Pancreas (tissue), 10 donors: ENCODE results near the gene KRTAP9-4. TPM values are rescaled to one million over a fixed set of nuclear protein-coding genes. Genes with fewer than 3 reads are reported as not detected.
A peak's percentile ranks its signal among the peaks of the same experiment; 100 is the strongest.
"Not testable (repeated sequence)": the region's sequence is repeated elsewhere in the genome, so short reads cannot be mapped to it uniquely, and the experiment has no call there.

Source experiments
- ATAC-seq, 4 donors: fragments of 200-7000 bp; cut with Tn5 transposase; one replicate each; pipeline versions ENCODE4 v1.8.0 to v1.9.1; 2020; ENCODE audit warnings: mild to moderate bottlenecking in 4 of 4, moderate library complexity in 4 of 4
- DNase-seq, 6 donors: peaks; one replicate each; pipeline ENCODE4 v3.0.0-alpha.2; 2020
- FAIRE-seq: peaks from 2 replicates; lab custom pipeline; 2012; peaks lifted over from hg19 to GRCh38; lab: Jason Lieb, UNC
- H3K27ac ChIP-seq, 4 donors: fragments of 200-600 bp; sonication (generic); 1 replicate in 3 of 4; 2 replicates in 1 of 4; pipeline versions ENCODE4 v1.5.0 to v1.8.0; 2020
- H3K27me3 ChIP-seq, 4 donors: fragments of 200-600 bp; one replicate each; pipeline ENCODE4 v1.8.0; 2021
- H3K36me3 ChIP-seq, 3 donors: fragments of 200-600 bp; sonication (generic) in 1 of 3; one replicate each; pipeline versions ENCODE4 v1.5.0 to v1.8.0; 2020 to 2021
- H3K4me1 ChIP-seq, 3 donors: fragments of 200-600 bp; one replicate each; pipeline ENCODE4 v1.8.0; 2021
- H3K4me3 ChIP-seq, 4 donors: fragments of 200-600 bp; sonication (generic) in 2 of 4; one replicate each; pipeline versions ENCODE4 v1.5.0 to v1.8.0; 2020 to 2021
- H3K9me3 ChIP-seq, 4 donors: fragments of 200-600 bp; one replicate each; pipeline ENCODE4 v1.8.0; 2021
- CTCF ChIP-seq, 4 donors: fragments of 200-600 bp; sonication (generic) in 3 of 4; IDR thresholded peaks; one replicate each; pipeline versions ENCODE4 v1.5.0 to v1.8.0; 2021; ENCODE audit warnings: antibody characterized with exemption in 4 of 4
- WGBS, 2 donors: extraction: QIAGEN DNeasy Blood & Tissue Kit; methylation state at CpG; one replicate each; pipeline ENCODE4 v1.1.7; 2013; 5-methylcytosine and 5-hydroxymethylcytosine counted together
- intact Hi-C, 3 donors: fragments of 100-400 bp; cut with DNase I; formaldehyde crosslinking; loops; one replicate each; pipeline versions ENCODE4 v1.11.1 to v1.14.2; 2022
- polyA plus RNA-seq, 2 donors: library from polyadenylated mRNA; stranded (reverse); fragments of 200-250 nt; gene quantifications; one replicate each; pipeline ENCODE4 v1.2.3, GENCODE V29; 2013
- total RNA-seq, 6 donors: library from RNA; stranded (reverse); fragmentation: NEBNext Ultra II Directional in 4 of 6; extraction: Animal tissue kit (Norgen Biotek cat#: 25700) in 4 of 6; gene quantifications; one replicate each; pipeline versions ENCODE4 v1.2.1 to v1.2.4, GENCODE V29; 2021 to 2023
- donor health status: healthy with polysubstance abuse.
- donor health status: DM: no; HTN: no; CAD: no; lungs with moderate emphysema.
- donor health status: DM: no; HTN: no; CAD: no.
- donor health status: control.
- donor health status: control.
- donor health status: Bipolar disorder and iron deficiency.
- donor health status: DM: yes; HTN: yes; CAD: no.
- donor health status: DM: no; HTN: no; CAD: no.
- donor health status: DM: no; HTN: no; CAD: no.
- donor health status: DM: yes; HTN: yes; CAD: no.

The KRTAP9-4 gene
- not detected for total RNA-seq
- not detected for polyA plus RNA-seq

DNA sequence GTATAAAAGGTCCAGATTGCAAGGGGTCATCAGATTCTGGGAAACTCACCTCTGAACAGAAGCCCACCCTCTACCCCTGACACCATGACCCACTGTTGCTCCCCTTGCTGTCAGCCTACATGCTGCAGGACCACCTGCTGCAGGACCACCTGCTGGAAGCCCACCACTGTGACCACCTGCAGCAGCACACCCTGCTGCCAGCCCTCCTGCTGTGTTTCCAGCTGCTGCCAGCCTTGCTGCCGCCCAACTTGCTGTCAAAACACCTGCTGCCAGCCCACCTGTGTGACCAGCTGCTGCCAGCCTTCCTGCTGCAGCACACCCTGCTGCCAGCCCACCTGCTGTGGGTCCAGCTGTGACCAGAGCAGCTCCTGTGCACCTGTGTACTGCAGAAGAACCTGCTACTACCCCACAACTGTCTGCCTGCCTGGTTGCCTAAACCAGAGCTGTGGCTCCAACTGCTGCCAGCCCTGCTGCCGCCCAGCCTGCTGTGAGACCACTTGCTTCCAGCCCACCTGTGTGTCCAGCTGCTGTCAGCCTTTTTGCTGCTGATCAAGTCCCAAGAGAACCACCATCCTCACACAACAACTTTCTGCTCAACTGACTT lies at the start of gene KRTAP9-4:
TSS of gene KRTAP9-4 (plus strand) at position 51 of the 604 bp plus-strand sequence. CDS start at position 85, 34 bp downstream.
- H3K9me3 ChIP-seq, FAIRE-seq, H3K4me1 ChIP-seq, H3K27me3 ChIP-seq, intact Hi-C loops, H3K27ac ChIP-seq, H3K4me3 ChIP-seq, H3K36me3 ChIP-seq, ATAC-seq: not testable (repeated sequence)
- peak in 1 of 6 donors; percentile 15 for DNase-seq
- WGBS, 2 donors = 44 to 61% methylated on average over 1 to 2 of the region's 2 CpGs

GRCh38 chr17:41211845-41212466 lies 37.5 kb upstream of the KRTAP9-4 start:
- intact Hi-C loops = no loop called here
- ATAC-seq = no peak
- TF ChIP-seq CTCF (IDR thresholded peaks at IDR 0.05) = no peak
- H3K27me3 ChIP-seq = no peaks in the 10 kb centered on the region
- no peaks in the 10 kb centered on the region for H3K9me3 ChIP-seq
- no peak for FAIRE-seq
- no peaks in the 10 kb centered on the region for H3K4me1 ChIP-seq
- no peaks in the 10 kb centered on the region for H3K36me3 ChIP-seq
- no peak for DNase-seq
- no peak overlapping the region for H3K27ac ChIP-seq
- 27 to 36% methylated on average over 1 of the region's 1 CpG for WGBS, 2 donors
- no peak overlapping the region for H3K4me3 ChIP-seq

GRCh38 chr17:41212524-41213169 lies 36.8 kb upstream of the KRTAP9-4 start:
- Histone ChIP-seq H3K4me3 (no peak overlapping the region), H3K9me3 (no peaks in the 10 kb centered on the region), H3K27ac (no peak overlapping the region), H3K4me1 (no peaks in the 10 kb centered on the region), H3K36me3 (no peaks in the 10 kb centered on the region), H3K27me3 (no peaks in the 10 kb centered on the region)
- DNase-seq = peak in 1 of 6 donors; percentile 44
- WGBS, 2 donors = 45 to 50% methylated on average over 7 of the region's 7 CpGs
- intact Hi-C loops = no loop called here
- no peak for TF ChIP-seq CTCF (IDR thresholded peaks at IDR 0.05)
- no peak for ATAC-seq
- FAIRE-seq = no peak

DNA sequence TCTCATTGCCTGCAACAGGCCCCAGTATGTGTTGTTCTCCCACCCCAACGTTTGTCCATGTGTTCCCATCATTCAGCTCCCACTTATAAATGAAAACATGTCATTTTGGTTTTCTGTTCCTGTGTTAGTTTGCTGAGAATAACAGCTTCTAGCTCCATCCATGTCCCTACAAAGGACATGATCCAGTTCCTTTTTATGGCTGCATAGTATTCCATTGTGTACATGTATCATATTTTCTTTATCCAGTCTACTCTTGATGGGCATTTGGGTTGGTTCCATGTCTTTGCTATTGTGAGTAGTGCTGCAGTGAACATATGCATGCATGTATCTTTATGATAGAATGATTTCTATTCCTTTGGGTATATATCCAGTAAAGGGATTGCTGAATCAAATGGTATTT lies 33.8 kb upstream of the KRTAP9-4 start:
- H3K4me3 ChIP-seq = no peak overlapping the region
- ATAC-seq = no peak
- no peak for TF ChIP-seq CTCF (IDR thresholded peaks at IDR 0.05)
- no peak for DNase-seq
- FAIRE-seq = no peak
- 39 to 45% methylated on average over 1 of the region's 1 CpG for WGBS, 2 donors
- no peaks in the 10 kb centered on the region for H3K4me1 ChIP-seq
- intact Hi-C loops = no loop called here
- no peak overlapping the region for H3K27ac ChIP-seq
- no peaks in the 10 kb centered on the region for H3K36me3 ChIP-seq
- no peaks in the 10 kb centered on the region for H3K27me3 ChIP-seq
- H3K9me3 ChIP-seq = no peaks in the 10 kb centered on the region

DNA sequence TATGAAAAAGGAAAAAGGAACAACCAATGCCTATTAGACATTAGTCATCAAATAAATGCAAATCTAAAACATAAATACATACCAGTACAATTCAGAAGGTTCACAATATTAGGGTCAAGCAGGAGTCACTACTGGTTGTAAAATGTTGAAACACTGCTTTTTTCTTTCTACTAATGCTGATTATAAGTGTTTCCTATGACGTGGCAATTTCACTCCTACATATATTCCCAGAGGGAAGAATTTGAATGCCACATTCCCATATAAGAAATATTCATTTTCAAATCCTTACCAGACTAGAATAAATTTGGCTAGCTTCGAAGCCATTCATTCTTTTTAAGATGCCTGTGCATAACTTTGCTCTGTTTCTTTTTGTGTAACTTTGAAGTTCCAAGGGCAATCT lies 25.7 kb upstream of the KRTAP9-4 start:
- 53 to 63% methylated on average over 2 of the region's 2 CpGs for WGBS, 2 donors
- DNase-seq (no peak), FAIRE-seq (no peak), ATAC-seq (no peak)
- no peaks in the 10 kb centered on the region for H3K36me3 ChIP-seq
- H3K27ac ChIP-seq = no peak overlapping the region
- TF ChIP-seq CTCF (IDR thresholded peaks at IDR 0.05) = no peak
- no peaks in the 10 kb centered on the region for H3K9me3 ChIP-seq
- H3K4me3 ChIP-seq = no peak overlapping the region
- H3K27me3 ChIP-seq = no peaks in the 10 kb centered on the region
- no peaks in the 10 kb centered on the region for H3K4me1 ChIP-seq
- intact Hi-C loops = no loop called here
